ENCODE results near the gene RBKS. TPM values are rescaled to one million over a fixed set of nuclear protein-coding genes. Genes with fewer than 3 reads are reported as not detected.

Gene RBKS
- total RNA-seq, 1 experiment from 2014 or later: 3.3 TPM

DNA sequence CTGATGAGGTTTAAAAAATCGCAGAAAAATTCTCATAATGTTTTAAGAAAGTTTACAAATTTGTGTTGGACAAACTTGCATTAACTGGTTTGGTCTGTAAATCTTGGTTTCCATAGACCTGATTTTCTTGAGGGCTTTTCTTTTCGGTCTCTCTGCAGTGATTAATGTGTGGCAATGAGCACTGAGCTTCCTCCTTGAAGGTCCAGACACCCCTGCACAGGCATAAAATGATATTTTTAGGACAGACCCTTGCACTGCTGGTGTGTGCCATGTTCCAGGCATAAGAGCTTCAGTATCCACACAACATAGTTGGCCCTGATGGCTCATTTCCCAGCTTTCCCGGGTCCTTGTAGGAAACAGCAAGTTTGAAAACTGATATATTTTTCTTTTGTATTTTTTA, 85.0 kb downstream of the RBKS start:
- no peaks in the 10 kb centered on the region for H3K9me3 Mint-ChIP-seq (ENCODE audit: low read depth, unreplicated experiment)
- DNase-seq: no peak
- H3K4me1 Mint-ChIP-seq (ENCODE audit: low read depth, unreplicated experiment): peaks cover 28% of the 10 kb centered on the region
- TF ChIP-seq, protein P1, sequence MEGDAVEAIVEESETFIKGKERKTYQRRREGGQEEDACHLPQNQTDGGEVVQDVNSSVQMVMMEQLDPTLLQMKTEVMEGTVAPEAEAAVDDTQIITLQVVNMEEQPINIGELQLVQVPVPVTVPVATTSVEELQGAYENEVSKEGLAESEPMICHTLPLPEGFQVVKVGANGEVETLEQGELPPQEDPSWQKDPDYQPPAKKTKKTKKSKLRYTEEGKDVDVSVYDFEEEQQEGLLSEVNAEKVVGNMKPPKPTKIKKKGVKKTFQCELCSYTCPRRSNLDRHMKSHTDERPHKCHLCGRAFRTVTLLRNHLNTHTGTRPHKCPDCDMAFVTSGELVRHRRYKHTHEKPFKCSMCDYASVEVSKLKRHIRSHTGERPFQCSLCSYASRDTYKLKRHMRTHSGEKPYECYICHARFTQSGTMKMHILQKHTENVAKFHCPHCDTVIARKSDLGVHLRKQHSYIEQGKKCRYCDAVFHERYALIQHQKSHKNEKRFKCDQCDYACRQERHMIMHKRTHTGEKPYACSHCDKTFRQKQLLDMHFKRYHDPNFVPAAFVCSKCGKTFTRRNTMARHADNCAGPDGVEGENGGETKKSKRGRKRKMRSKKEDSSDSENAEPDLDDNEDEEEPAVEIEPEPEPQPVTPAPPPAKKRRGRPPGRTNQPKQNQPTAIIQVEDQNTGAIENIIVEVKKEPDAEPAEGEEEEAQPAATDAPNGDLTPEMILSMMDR (IDR thresholded peaks at IDR 0.05; ENCODE audit: unreplicated experiment): no peak
- CTCF ChIA-PET: interaction anchor here (0.5 to 1.7 kb wide), 3 partner anchors 92 to 965 kb away, joined by 3 read pairs; no protein-coding TSS in a partner anchor
- intact Hi-C loops (cut with micrococcal nuclease; ENCODE audit: unreplicated experiment): loop anchor here (10.0 kb wide), 1 partner anchor 590 kb away; the partner anchor contains the start of gene FOSL2
- H3K27ac Mint-ChIP-seq (ENCODE audit: unreplicated experiment): no peak overlapping the region
- no TSS peak for BruUV-seq (replicated peaks)
- H3K36me3 Mint-ChIP-seq (ENCODE audit: insufficient read depth, unreplicated experiment): no peaks in the 10 kb centered on the region
- H3K4me3 Mint-ChIP-seq (ENCODE audit: low read depth, unreplicated experiment): no peak overlapping the region
- no peaks in the 10 kb centered on the region for H3K27me3 Mint-ChIP-seq (ENCODE audit: unreplicated experiment)

DNA sequence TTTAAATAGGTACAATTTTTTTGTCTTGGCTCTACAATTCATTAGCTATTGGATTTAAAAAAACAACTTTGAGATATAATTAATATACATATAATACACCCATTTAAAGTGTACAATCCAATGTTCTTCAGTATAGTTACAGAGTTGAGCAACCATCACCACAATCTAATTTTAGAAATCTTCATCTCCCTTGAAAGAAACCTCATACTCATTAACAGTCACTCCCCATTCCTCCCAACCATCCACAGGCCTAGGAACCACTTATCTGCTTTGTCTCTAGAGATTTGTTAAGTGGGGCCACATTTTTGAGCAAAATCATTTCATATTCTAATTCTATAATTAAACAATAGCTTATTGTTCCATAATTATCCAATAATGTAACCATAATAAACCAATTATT, 86.0 kb downstream of the RBKS start:
- DNase-seq: no peak
- H3K27me3 Mint-ChIP-seq (ENCODE audit: unreplicated experiment): no peaks in the 10 kb centered on the region
- H3K36me3 Mint-ChIP-seq (ENCODE audit: insufficient read depth, unreplicated experiment): peaks cover 3% of the 10 kb centered on the region
- TF ChIP-seq, protein P1 (IDR thresholded peaks at IDR 0.05; ENCODE audit: unreplicated experiment): no peak
- intact Hi-C loops (cut with micrococcal nuclease; ENCODE audit: unreplicated experiment): loop anchor here (10.0 kb wide), 1 partner anchor 591 kb away; the partner anchor contains the start of gene FOSL2
- CTCF ChIA-PET: interaction anchor here (0.6 to 1.7 kb wide), 2 partner anchors 100 to 156 kb away, joined by 3 read pairs; no protein-coding TSS in a partner anchor
- peaks cover 31% of the 10 kb centered on the region for H3K4me1 Mint-ChIP-seq (ENCODE audit: low read depth, unreplicated experiment)
- no peaks in the 10 kb centered on the region for H3K9me3 Mint-ChIP-seq (ENCODE audit: low read depth, unreplicated experiment)
- no peak overlapping the region for H3K4me3 Mint-ChIP-seq (ENCODE audit: low read depth, unreplicated experiment)
- no peak overlapping the region for H3K27ac Mint-ChIP-seq (ENCODE audit: unreplicated experiment)
- BruUV-seq (replicated peaks): no TSS peak

DNA sequence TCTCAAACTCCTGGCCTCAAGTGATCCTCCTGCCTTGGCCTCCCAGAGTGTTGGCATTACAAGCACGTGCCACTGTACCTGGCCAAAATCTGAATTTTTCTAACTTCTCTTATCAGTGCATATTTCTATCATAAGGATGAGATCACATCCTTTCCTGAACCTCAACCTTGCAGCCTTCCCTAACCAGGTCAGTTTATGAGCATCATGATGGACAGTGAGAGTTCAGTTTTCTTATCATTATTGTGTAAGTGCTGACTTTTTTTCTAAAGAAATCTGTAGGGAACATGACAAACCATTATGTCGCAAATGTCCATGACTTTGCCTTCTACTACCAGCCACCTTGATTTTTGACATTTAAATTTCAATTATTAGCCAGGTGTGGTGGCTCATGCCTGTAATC, 87.1 kb downstream of the RBKS start:
- H3K9me3 Mint-ChIP-seq (ENCODE audit: low read depth, unreplicated experiment): no peaks in the 10 kb centered on the region
- H3K27me3 Mint-ChIP-seq (ENCODE audit: unreplicated experiment): no peaks in the 10 kb centered on the region
- H3K36me3 Mint-ChIP-seq (ENCODE audit: insufficient read depth, unreplicated experiment): peaks cover 6% of the 10 kb centered on the region
- CTCF ChIA-PET: no interaction called here
- peaks cover 42% of the 10 kb centered on the region for H3K4me1 Mint-ChIP-seq (ENCODE audit: low read depth, unreplicated experiment)
- H3K27ac Mint-ChIP-seq (ENCODE audit: unreplicated experiment): no peak overlapping the region
- intact Hi-C loops (cut with micrococcal nuclease; ENCODE audit: unreplicated experiment): loop anchor here (10.0 kb wide), 1 partner anchor 592 kb away; the partner anchor contains the start of gene FOSL2
- no peak overlapping the region for H3K4me3 Mint-ChIP-seq (ENCODE audit: low read depth, unreplicated experiment)
- BruUV-seq (replicated peaks): no TSS peak
- no peak for DNase-seq
- TF ChIP-seq, protein P1 (IDR thresholded peaks at IDR 0.05; ENCODE audit: unreplicated experiment): no peak

DNA sequence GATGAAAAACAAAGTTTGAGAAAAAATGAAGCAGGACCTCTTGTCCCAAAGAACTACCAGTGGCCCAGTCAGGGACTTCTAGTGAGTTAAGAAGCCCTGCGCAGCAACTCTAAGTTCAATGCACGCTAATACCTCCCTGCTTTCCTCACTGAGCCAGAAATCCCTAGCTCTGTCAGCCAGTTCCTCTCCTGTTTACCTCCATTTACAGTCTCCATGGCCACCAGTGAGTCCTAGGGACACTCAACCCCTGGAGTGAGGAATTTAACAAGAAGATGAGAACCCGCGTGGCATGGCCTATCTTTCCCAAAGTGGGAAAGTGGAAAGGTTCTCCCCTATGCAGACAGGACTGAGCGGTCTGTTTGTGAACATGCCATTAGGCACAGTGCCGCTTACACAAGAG, 87.6 kb downstream of the RBKS start:
- no TSS peak for BruUV-seq (replicated peaks)
- H3K27ac Mint-ChIP-seq (ENCODE audit: unreplicated experiment): no peak overlapping the region
- no peaks in the 10 kb centered on the region for H3K27me3 Mint-ChIP-seq (ENCODE audit: unreplicated experiment)
- no peak overlapping the region for H3K4me3 Mint-ChIP-seq (ENCODE audit: low read depth, unreplicated experiment)
- TF ChIP-seq, protein P1 (IDR thresholded peaks at IDR 0.05; ENCODE audit: unreplicated experiment): no peak
- H3K9me3 Mint-ChIP-seq (ENCODE audit: low read depth, unreplicated experiment): no peaks in the 10 kb centered on the region
- CTCF ChIA-PET: no interaction called here
- intact Hi-C loops (cut with micrococcal nuclease; ENCODE audit: unreplicated experiment): loop anchor here (10.0 kb wide), 1 partner anchor 592 kb away; the partner anchor contains the start of gene FOSL2
- H3K4me1 Mint-ChIP-seq (ENCODE audit: low read depth, unreplicated experiment): peaks cover 42% of the 10 kb centered on the region
- DNase-seq: no peak
- peaks cover 6% of the 10 kb centered on the region for H3K36me3 Mint-ChIP-seq (ENCODE audit: insufficient read depth, unreplicated experiment)
